K562 (cell line): ENCODE results near the gene CDC14B. TPM values are rescaled to one million over a fixed set of nuclear protein-coding genes. Genes with fewer than 3 reads are reported as not detected.

ENCODE experiments used
- BCOR ChIP-seq: fragments of 450-650 bp; IDR thresholded peaks from 2 replicates; pipeline ENCODE4 v1.6.1; 2016
- GATAD2A ChIP-seq: fragments of 450-650 bp; IDR thresholded peaks from 2 replicates; pipeline ENCODE4 v1.6.1; 2017
- HNRNPUL1 ChIP-seq: fragments of 200-400 bp; formaldehyde crosslinking; IDR thresholded peaks from 2 replicates; pipeline ENCODE4 v1.6.1; 2017; ENCODE audit warnings: low read length
- RFX1 ChIP-seq: fragments of 450-650 bp; IDR thresholded peaks from 2 replicates; pipeline ENCODE4 v1.6.1; 2016; ENCODE audit warnings: mild to moderate bottlenecking, moderate library complexity
- SP1 ChIP-seq: sonication (generic); formaldehyde crosslinking; IDR thresholded peaks from 2 replicates; pipeline ENCODE4 v1.8.1; 2022; ENCODE audit warnings: mild to moderate bottlenecking, missing genetic modification reagents
- TBP ChIP-seq: optimal IDR thresholded peaks from 2 replicates; pipeline ENCODE3; 2011; ENCODE audit warnings: low read depth, low read length, improper control_type of control experiment
- VEZF1 ChIP-seq: fragments of 200-800 bp; sonication (Bioruptor generic); IDR thresholded peaks from 2 replicates; pipeline ENCODE4 v1.6.1; 2017; ENCODE audit warnings: missing genetic modification characterization, missing compliant biosample characterization
- ZBTB40 ChIP-seq, 2 experiments: fragments of 450-650 bp in 1 of 2; sonication (generic) in 1 of 2; formaldehyde crosslinking in 1 of 2; IDR thresholded peaks; 2 replicates each; pipeline versions ENCODE4 v1.7.1 to v1.9.0; 2016 to 2022; ENCODE audit warnings: inconsistent platforms in 1 of 2, mild to moderate bottlenecking in 1 of 2, missing genetic modification reagents in 1 of 2
- ZFP36 ChIP-seq: fragments of 150-350 bp; IDR thresholded peaks from 2 replicates; pipeline ENCODE4 v1.6.1; 2018; ENCODE audit warnings: low read length, low read depth; ENCODE audit not compliant: partially characterized antibody
- ZNF175 ChIP-seq: fragments of 200-800 bp; sonication (Bioruptor generic); IDR thresholded peaks from 2 replicates; pipeline ENCODE4 v1.6.1; 2016; ENCODE audit warnings: low read depth, mild to moderate bottlenecking, missing genetic modification characterization, missing compliant biosample characterization
- ZNF280A ChIP-seq: fragments of 450-650 bp; IDR thresholded peaks from 2 replicates; pipeline ENCODE4 v1.6.1; 2018; ENCODE audit warnings: mild to moderate bottlenecking, low read depth; ENCODE audit not compliant: partially characterized antibody
- ZNF398 ChIP-seq: fragments of 250-450 bp; sonication (Bioruptor Pico); IDR thresholded peaks from 2 replicates; pipeline ENCODE4 v1.8.0; 2021; ENCODE audit warnings: moderate library complexity, mild to moderate bottlenecking, inconsistent platforms
- polyA plus RNA-seq, 8 experiments: library from polyadenylated mRNA; depleted of rRNA in 4 of 8; stranded (reverse) in 5 of 8; unstranded in 3 of 8; fragments of >200 nt; fragmentation: Nextera tagmentation in 2 of 8; fragmentation: Illumina TruSeq in 1 of 8; extraction: Ambion mirVana in 2 of 8; extraction: Trizol in 1 of 8; gene quantifications; 2 replicates each; pipeline versions ENCODE4 v1.2.1 to v1.2.3, GENCODE V29; 2011 to 2014; ENCODE audit warnings: inconsistent platforms in 1 of 8, missing spikeins in 1 of 8
- total RNA-seq, 7 experiments: library from RNA; depleted of rRNA in 6 of 7; stranded (reverse); fragments of >200 nt in 6 of 7; fragmentation: Illumina TruSeq in 2 of 7; extraction: Trizol in 2 of 7; gene quantifications; 2 replicates each; pipeline versions ENCODE4 v1.2.1 to v1.2.3, GENCODE V29; 2011 to 2021; ENCODE audit warnings: low replicate concordance in 1 of 7

Gene CDC14B
- total and polyA plus RNA-seq, 9 of the 15 experiments (the other 6 are each of a cell fraction or from before 2014, with no cell fraction given): 1.4 to 6.0 (median 3.8) TPM

GRCh38 chr9:96655198-96655851 is 35.7 kb upstream of the CDC14B start, which contains the start of gene PRXL2C (continued):
- TF ChIP-seq ZNF398 (CRISPR knock-in tag) (no peak), TBP (peak; percentile 24), HNRNPUL1 (no peak), ZNF175 (no peak), ZBTB40 (IDR thresholded peaks at IDR 0.05) (peak; percentile 67), ZBTB40 (CRISPR knock-in tag; IDR thresholded peaks at IDR 0.05) (no peak), ZFP36 (peak; percentile 54), SP1 (CRISPR knock-in tag) (0 out of 2 replicates have a peak, but pooled peaks have one; percentile 39), GATAD2A (no peak), BCOR (0 out of 2 replicates have a peak, but pooled peaks have one; percentile 43), VEZF1 (peak; percentile 84), RFX1 (no peak), ZNF280A (no peak)
